GM23338 (cell line): ENCODE results near the gene ODAD2. TPM values are rescaled to one million over a fixed set of nuclear protein-coding genes. Genes with fewer than 3 reads are reported as not detected.

Experiments used
- ATAC-seq: fragments of 200-7000 bp; cut with Tn5 transposase; 3 replicates; pipeline ENCODE4 v1.9.1; 2020
- DNase-seq: peaks from one replicate; pipeline ENCODE4 v3.0.0-alpha.2; 2015; ENCODE audit warnings: low spot score
- H2AFZ ChIP-seq: fragments of 200-600 bp; sonication (generic); 2 replicates; pipeline ENCODE4 v1.8.0; 2016; ENCODE audit warnings: antibody characterized with exemption, mild to moderate bottlenecking, moderate library complexity
- H3F3A ChIP-seq: fragments of 200-600 bp; sonication (generic); replicated peaks from 2 replicates; pipeline ENCODE4 v1.8.0; 2017; ENCODE audit warnings: antibody characterized with exemption, mixed run types, low read depth
- H3K27ac ChIP-seq: fragments of 200-600 bp; sonication (generic); 2 replicates; pipeline ENCODE4 v1.6.1; 2016; ENCODE audit warnings: low read depth
- H3K27me3 ChIP-seq: fragments of 200-600 bp; sonication (generic); 2 replicates; pipeline ENCODE4 v1.8.0; 2016; ENCODE audit warnings: mild to moderate bottlenecking, mixed run types, moderate library complexity; ENCODE audit not compliant: insufficient read depth
- H3K36me3 ChIP-seq: fragments of 200-600 bp; sonication (generic); 2 replicates; pipeline ENCODE4 v1.8.0; 2016; ENCODE audit warnings: mild to moderate bottlenecking; ENCODE audit not compliant: insufficient read depth
- H3K4me1 ChIP-seq: fragments of 200-600 bp; sonication (generic); 2 replicates; pipeline ENCODE4 v1.8.0; 2016; ENCODE audit warnings: mild to moderate bottlenecking, moderate library complexity; ENCODE audit not compliant: insufficient read depth
- H3K4me2 ChIP-seq: fragments of 200-600 bp; sonication (generic); 2 replicates; pipeline ENCODE4 v1.7.1; 2017; ENCODE audit warnings: mixed run types
- H3K4me3 ChIP-seq: fragments of 200-600 bp; sonication (generic); 2 replicates; pipeline ENCODE4 v1.6.1; 2016; ENCODE audit warnings: mixed run types
- H3K79me2 ChIP-seq: fragments of 200-600 bp; sonication (generic); replicated peaks from 2 replicates; pipeline ENCODE4 v1.8.0; 2017; ENCODE audit warnings: mild to moderate bottlenecking; ENCODE audit not compliant: insufficient read depth
- H3K9me2 ChIP-seq: fragments of 200-600 bp; sonication (generic); 2 replicates; pipeline ENCODE4 v1.8.0; 2017; ENCODE audit not compliant: insufficient read depth
- H4K20me1 ChIP-seq: fragments of 200-600 bp; sonication (generic); replicated peaks from 2 replicates; pipeline ENCODE4 v1.8.0; 2017; ENCODE audit warnings: mild to moderate bottlenecking; ENCODE audit not compliant: insufficient read depth
- H3K27ac Mint-ChIP-seq: 2 replicates; pipeline ENCODE4 v1.8.0; 2020; ENCODE audit warnings: inconsistent platforms, mild to moderate bottlenecking, moderate library complexity, mixed read lengths
- H3K27me3 Mint-ChIP-seq: 3 replicates; pipeline ENCODE4 v1.8.0; 2022; ENCODE audit warnings: low read depth, mild to moderate bottlenecking, moderate library complexity, mixed read lengths, inconsistent platforms; ENCODE audit not compliant: insufficient read depth, poor library complexity
- H3K36me3 Mint-ChIP-seq: 3 replicates; pipeline ENCODE4 v1.8.0; 2021; ENCODE audit warnings: low read depth, mild to moderate bottlenecking, inconsistent platforms, moderate library complexity, mixed read lengths
- H3K4me1 Mint-ChIP-seq: 3 replicates; pipeline ENCODE4 v1.8.0; 2020; ENCODE audit warnings: mild to moderate bottlenecking, inconsistent platforms, mixed read lengths
- H3K4me3 Mint-ChIP-seq: 3 replicates; pipeline ENCODE4 v1.8.0; 2021; ENCODE audit warnings: moderate library complexity, mild to moderate bottlenecking, inconsistent platforms, mixed read lengths
- H3K9me3 Mint-ChIP-seq: 3 replicates; pipeline ENCODE4 v1.8.0; 2020; ENCODE audit warnings: moderate library complexity, mild to moderate bottlenecking, inconsistent platforms, mixed read lengths
- CREB1 ChIP-seq: fragments of 250-450 bp; sonication (Bioruptor Pico); IDR thresholded peaks from 2 replicates; pipeline ENCODE4 v1.5.0; 2020; ENCODE audit warnings: low read depth, mild to moderate bottlenecking, moderate library complexity
- EZH2 ChIP-seq: fragments of 200-600 bp; sonication (generic); IDR thresholded peaks from one replicate; pipeline ENCODE4 v1.8.0; 2017; ENCODE audit warnings: antibody characterized with exemption, mild to moderate bottlenecking, low read depth; ENCODE audit not compliant: unreplicated experiment
- JUNB ChIP-seq: IDR thresholded peaks from one replicate; pipeline ENCODE4 v1.6.1; 2016; ENCODE audit warnings: antibody characterized with exemption; ENCODE audit not compliant: unreplicated experiment
- POLR2AphosphoS5 ChIP-seq: IDR thresholded peaks from 2 replicates; pipeline ENCODE4 v1.6.1; 2016; ENCODE audit warnings: antibody characterized with exemption, low read depth
- ZNF331 ChIP-seq: fragments of 250-450 bp; sonication (Bioruptor Pico); IDR thresholded peaks from 2 replicates; pipeline ENCODE4 v1.5.0; 2020; ENCODE audit warnings: low read depth, mild to moderate bottlenecking, moderate library complexity
- polyA plus RNA-seq: library from polyadenylated mRNA; unstranded; fragments of >200 nt; fragmentation: Nextera tagmentation; extraction: Ambion mirVana; gene quantifications from 2 replicates; pipeline ENCODE4 v1.2.1, GENCODE V29; 2016
- total RNA-seq: library from RNA; depleted of rRNA; stranded (reverse); fragments of >200 nt; shearing (Covaris generic); gene quantifications from 2 replicates; pipeline ENCODE4 v1.2.3, GENCODE V29; 2014
- TF ChIP-seq, protein P1 (sequence below): IDR thresholded peaks from one replicate; pipeline ENCODE4 v1.6.1; 2018; ENCODE audit warnings: antibody characterized with exemption; ENCODE audit not compliant: unreplicated experiment
- TF ChIP-seq, protein P2 (sequence below): IDR thresholded peaks from 2 replicates; pipeline ENCODE4 v1.6.1; 2016; ENCODE audit warnings: antibody characterized with exemption
- TF ChIP-seq, protein P3 (sequence below), 2 experiments: fragments of 200-600 bp in 1 of 2; sonication (generic) in 1 of 2; conservative IDR thresholded peaks; 2 replicates each; pipeline versions ENCODE4 v1.5.1 to v1.6.1; 2016 to 2017; ENCODE audit warnings: antibody characterized with exemption in 2 of 2, low read depth in 2 of 2, mild to moderate bottlenecking in 2 of 2, moderate library complexity in 1 of 2

The ODAD2 gene
- total and polyA plus RNA-seq, 2 experiments from 2014 or later = 2.1 to 3.4 TPM

DNA sequence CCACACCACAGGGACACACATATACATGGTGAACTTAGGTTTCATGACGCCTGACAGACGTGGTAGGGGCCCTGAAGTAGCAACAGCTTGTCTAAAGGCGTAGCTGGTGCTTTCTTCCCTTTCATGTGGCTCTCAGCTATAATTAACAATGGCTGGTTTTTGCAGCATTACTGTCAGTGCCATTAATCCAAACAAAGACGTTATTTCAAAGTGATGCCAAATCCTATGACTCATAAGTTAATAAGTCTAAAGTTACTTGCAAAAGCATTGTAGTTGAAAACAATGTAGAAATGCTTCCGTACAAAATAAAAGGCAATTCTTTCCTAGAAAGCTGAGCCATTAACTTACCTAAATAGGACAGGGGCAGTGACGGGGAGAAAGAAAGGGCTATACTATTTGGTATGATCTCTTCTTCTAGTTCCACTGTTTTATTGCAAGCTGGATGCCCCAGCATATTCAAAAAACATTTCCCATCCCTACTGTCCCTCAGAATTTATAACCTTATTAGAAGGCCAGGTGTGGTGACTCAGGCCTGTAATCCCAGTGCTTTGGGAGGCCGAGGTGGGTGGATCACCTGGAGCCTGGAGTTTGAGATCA is 105.4 kb downstream of the ODAD2 start (continued):
- TF ChIP-seq, protein P1, sequence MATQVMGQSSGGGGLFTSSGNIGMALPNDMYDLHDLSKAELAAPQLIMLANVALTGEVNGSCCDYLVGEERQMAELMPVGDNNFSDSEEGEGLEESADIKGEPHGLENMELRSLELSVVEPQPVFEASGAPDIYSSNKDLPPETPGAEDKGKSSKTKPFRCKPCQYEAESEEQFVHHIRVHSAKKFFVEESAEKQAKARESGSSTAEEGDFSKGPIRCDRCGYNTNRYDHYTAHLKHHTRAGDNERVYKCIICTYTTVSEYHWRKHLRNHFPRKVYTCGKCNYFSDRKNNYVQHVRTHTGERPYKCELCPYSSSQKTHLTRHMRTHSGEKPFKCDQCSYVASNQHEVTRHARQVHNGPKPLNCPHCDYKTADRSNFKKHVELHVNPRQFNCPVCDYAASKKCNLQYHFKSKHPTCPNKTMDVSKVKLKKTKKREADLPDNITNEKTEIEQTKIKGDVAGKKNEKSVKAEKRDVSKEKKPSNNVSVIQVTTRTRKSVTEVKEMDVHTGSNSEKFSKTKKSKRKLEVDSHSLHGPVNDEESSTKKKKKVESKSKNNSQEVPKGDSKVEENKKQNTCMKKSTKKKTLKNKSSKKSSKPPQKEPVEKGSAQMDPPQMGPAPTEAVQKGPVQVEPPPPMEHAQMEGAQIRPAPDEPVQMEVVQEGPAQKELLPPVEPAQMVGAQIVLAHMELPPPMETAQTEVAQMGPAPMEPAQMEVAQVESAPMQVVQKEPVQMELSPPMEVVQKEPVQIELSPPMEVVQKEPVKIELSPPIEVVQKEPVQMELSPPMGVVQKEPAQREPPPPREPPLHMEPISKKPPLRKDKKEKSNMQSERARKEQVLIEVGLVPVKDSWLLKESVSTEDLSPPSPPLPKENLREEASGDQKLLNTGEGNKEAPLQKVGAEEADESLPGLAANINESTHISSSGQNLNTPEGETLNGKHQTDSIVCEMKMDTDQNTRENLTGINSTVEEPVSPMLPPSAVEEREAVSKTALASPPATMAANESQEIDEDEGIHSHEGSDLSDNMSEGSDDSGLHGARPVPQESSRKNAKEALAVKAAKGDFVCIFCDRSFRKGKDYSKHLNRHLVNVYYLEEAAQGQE = no peak
- no peak for TF ChIP-seq CREB1 (CRISPR knock-in tag)
- TF ChIP-seq, protein P2, sequence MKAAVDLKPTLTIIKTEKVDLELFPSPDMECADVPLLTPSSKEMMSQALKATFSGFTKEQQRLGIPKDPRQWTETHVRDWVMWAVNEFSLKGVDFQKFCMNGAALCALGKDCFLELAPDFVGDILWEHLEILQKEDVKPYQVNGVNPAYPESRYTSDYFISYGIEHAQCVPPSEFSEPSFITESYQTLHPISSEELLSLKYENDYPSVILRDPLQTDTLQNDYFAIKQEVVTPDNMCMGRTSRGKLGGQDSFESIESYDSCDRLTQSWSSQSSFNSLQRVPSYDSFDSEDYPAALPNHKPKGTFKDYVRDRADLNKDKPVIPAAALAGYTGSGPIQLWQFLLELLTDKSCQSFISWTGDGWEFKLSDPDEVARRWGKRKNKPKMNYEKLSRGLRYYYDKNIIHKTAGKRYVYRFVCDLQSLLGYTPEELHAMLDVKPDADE = no peak
- TF ChIP-seq, protein P3, sequence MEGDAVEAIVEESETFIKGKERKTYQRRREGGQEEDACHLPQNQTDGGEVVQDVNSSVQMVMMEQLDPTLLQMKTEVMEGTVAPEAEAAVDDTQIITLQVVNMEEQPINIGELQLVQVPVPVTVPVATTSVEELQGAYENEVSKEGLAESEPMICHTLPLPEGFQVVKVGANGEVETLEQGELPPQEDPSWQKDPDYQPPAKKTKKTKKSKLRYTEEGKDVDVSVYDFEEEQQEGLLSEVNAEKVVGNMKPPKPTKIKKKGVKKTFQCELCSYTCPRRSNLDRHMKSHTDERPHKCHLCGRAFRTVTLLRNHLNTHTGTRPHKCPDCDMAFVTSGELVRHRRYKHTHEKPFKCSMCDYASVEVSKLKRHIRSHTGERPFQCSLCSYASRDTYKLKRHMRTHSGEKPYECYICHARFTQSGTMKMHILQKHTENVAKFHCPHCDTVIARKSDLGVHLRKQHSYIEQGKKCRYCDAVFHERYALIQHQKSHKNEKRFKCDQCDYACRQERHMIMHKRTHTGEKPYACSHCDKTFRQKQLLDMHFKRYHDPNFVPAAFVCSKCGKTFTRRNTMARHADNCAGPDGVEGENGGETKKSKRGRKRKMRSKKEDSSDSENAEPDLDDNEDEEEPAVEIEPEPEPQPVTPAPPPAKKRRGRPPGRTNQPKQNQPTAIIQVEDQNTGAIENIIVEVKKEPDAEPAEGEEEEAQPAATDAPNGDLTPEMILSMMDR (conservative IDR thresholded peaks at IDR 0.05; ENCODE audit: low read depth in 2 of 2) = no peak
- no peak for TF ChIP-seq JUNB

DNA sequence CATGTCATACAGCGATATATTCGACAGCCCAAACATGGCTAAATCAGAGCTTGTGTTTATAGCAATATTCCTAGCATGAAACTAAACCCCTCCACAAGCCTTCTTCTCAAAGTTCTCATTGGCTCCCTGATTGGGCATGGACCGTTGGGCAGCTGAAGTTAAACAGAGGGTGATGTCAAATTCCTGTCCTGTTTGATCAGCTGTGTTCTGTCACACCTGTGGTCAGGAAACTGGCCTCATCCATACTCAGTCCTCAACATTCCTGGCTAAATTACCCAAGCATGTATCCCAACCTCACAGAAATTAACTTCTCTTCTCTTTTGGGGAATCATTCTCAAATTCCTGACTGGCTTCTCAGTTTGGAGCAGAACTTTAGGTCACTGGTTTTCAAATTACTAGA is 107.9 kb downstream of the ODAD2 start:
- no peaks in the 10 kb centered on the region for H3K79me2 ChIP-seq
- Mint-ChIP-seq H3K27me3 (no peaks in the 10 kb centered on the region), H3K9me3 (no peaks in the 10 kb centered on the region), H3K4me3 (no peak overlapping the region), H3K36me3 (no peaks in the 10 kb centered on the region), H3K4me1 (no peaks in the 10 kb centered on the region; the same call in 2 of the 3 replicates), H3K27ac (no peak overlapping the region)
- no peaks in the 10 kb centered on the region for H3K27me3 ChIP-seq
- H3F3A ChIP-seq = no peaks in the 10 kb centered on the region
- H2AFZ ChIP-seq = no peak overlapping the region
- DNase-seq (no peak), ATAC-seq (no peak)
- H3K9me2 ChIP-seq = no peaks in the 10 kb centered on the region
- no peaks in the 10 kb centered on the region for H3K36me3 ChIP-seq
- no peak overlapping the region for H3K27ac ChIP-seq
- H3K4me3 ChIP-seq = no peak overlapping the region
- H3K4me2 ChIP-seq = no peak overlapping the region
- no peaks in the 10 kb centered on the region for H3K4me1 ChIP-seq
- H4K20me1 ChIP-seq = no peaks in the 10 kb centered on the region
- TF ChIP-seq EZH2 (no peak), ZNF331 (CRISPR knock-in tag) (no peak), POLR2AphosphoS5 (no peak)
- TF ChIP-seq, protein P3 (conservative IDR thresholded peaks at IDR 0.05; ENCODE audit: low read depth in 2 of 2) = no peak
- TF ChIP-seq, protein P1 = no peak
